C4-2B (cell line): Measurements from ENCODE around the gene RAB1A.

Experiments
- H3K27ac ChIP-seq: fragments of 450-650 bp; 2 replicates; pipeline ENCODE4 v1.5.1; 2017
- ZFX ChIP-seq: fragments of 450-650 bp; IDR thresholded peaks from 2 replicates; pipeline ENCODE4 v1.6.1; 2017
- TF ChIP-seq, protein P1 (sequence below): fragments of 450-650 bp; conservative IDR thresholded peaks from 2 replicates; pipeline ENCODE4 v1.5.1; 2017; ENCODE audit warnings: mild to moderate bottlenecking

Gene RAB1A

DNA sequence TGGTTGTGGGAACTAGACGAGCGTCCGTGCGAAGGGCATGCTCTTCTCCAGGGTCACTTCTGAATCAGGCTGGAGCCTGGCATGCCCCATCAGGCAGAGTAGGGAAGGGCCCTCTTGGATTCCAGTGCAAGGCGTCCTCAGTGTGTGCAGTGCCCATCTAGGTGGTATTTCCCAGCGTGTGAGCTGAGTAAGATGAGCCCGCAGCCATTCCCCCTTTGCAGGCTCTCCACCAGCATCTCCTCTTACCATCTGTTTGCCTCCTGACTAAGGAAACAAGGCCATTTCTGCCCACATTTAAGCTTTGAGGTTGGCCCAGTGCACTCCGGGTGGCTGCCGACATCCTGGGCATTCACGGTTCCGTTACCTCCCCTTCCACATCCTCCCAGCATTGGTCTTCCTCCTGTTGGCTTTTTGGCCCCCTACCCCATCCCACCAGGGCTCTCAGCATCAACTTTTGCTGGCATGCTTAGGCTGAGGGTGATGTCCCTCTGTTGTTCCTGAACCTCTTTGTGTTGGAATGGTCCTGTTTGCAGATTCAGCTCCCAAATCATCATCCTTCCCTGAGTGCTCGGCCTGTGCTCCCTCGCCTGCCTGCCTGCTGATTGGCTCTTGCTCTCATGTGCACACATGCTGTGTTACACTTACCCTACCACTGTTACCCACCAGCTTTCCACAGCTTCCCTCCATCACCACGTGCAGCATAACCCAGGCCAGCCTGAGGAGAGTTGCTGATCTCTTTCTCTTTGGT is 61.9 kb downstream of the RAB1A start:
- no peak overlapping the region for H3K27ac ChIP-seq
- TF ChIP-seq, protein P1, sequence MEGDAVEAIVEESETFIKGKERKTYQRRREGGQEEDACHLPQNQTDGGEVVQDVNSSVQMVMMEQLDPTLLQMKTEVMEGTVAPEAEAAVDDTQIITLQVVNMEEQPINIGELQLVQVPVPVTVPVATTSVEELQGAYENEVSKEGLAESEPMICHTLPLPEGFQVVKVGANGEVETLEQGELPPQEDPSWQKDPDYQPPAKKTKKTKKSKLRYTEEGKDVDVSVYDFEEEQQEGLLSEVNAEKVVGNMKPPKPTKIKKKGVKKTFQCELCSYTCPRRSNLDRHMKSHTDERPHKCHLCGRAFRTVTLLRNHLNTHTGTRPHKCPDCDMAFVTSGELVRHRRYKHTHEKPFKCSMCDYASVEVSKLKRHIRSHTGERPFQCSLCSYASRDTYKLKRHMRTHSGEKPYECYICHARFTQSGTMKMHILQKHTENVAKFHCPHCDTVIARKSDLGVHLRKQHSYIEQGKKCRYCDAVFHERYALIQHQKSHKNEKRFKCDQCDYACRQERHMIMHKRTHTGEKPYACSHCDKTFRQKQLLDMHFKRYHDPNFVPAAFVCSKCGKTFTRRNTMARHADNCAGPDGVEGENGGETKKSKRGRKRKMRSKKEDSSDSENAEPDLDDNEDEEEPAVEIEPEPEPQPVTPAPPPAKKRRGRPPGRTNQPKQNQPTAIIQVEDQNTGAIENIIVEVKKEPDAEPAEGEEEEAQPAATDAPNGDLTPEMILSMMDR = no peak
- TF ChIP-seq ZFX = no peak

DNA sequence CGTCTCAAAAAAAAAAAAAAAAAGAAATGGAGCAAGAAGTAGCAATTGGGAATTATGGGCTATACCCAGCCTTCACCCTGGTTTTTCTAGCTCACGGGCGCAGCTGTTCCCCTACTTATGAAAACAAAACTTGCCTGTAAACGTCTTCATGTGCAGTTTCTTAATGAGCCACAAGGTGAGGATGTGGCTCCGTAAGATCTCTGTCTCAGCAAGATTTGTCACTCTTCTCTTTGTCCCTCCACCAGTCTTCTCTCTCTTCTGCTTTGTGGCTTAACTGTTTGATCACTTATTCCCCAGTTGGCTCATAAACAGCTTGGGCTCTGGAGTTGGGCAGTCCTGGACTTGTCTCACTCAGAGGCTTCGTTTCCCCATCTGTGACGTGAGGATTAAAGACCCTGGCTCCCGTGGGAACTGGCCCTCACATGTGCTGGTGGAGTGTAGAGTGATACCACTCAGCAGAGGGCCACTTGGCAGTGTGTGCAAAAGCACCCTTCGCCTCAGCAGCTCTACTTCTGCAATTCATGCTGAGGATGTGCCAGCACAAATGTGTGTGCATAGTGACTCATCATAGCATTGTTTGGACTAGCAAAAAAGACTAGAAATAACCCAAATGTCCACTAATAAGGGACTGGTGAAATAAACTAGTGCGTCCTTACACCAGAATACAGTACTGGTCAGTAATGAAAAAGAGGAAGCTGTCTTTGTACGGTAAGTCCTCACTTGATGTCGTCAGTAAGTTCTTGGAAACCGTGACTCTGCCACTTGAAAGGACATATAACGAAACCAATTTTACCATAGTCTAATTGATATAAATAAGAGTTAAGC is 65.0 kb downstream of the RAB1A start:
- no peak for TF ChIP-seq ZFX
- TF ChIP-seq, protein P1 = peak; percentile 66
- H3K27ac ChIP-seq = no peak overlapping the region

DNA sequence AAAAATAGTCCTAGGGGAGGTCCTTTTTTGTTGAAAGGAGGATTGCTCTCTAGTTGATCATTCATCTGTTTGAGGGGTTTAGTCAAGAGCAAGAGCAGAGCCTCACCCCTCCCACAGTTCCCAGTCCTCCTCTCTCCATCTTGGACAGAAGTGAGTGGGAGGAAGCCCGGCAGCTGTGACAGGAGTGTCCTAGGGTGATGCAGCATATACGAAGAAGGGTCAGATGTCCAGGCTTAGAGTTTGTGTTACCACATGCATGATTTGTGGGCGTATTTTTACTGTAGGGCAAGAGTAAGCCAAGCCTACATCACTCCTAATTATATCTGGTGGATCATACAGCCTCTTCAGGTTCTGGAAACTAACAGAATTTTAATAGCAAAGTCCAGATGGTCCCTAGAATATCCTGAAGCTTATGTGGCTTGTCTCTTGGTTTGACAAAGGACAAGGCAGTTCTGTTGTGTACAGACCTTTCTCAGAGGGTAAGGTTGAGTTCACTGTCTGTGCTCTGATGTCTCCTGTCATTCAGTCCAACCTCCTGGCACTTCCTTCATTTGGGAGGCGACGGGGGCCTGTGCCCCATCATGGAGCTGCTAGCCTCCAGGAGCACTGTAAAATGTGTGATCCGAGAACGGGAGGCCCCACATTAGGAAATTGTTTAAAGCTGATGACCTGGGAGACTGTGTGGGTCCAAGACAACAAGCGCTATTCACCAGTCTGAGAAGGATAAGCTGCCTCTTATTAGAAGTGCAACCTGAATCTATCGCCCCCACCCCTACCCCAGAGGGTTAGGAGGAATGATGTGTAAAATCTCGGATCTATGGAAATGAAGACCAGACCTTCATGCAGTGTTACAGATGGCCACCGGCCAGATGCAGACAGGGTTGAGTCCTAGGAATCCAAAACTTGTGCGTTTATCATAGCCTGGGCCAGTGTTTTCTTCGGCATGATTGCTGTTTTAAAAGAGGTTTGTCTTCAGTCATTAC is 66.8 kb downstream of the RAB1A start:
- TF ChIP-seq, protein P1 = no peak
- TF ChIP-seq ZFX = no peak
- H3K27ac ChIP-seq = no peak overlapping the region

- TF ChIP-seq, protein P1 = no peak
- no peak overlapping the region for H3K27ac ChIP-seq
Observed at GRCh38 chr2:65061910-65062339, 68.0 kb downstream of the RAB1A start.

DNA sequence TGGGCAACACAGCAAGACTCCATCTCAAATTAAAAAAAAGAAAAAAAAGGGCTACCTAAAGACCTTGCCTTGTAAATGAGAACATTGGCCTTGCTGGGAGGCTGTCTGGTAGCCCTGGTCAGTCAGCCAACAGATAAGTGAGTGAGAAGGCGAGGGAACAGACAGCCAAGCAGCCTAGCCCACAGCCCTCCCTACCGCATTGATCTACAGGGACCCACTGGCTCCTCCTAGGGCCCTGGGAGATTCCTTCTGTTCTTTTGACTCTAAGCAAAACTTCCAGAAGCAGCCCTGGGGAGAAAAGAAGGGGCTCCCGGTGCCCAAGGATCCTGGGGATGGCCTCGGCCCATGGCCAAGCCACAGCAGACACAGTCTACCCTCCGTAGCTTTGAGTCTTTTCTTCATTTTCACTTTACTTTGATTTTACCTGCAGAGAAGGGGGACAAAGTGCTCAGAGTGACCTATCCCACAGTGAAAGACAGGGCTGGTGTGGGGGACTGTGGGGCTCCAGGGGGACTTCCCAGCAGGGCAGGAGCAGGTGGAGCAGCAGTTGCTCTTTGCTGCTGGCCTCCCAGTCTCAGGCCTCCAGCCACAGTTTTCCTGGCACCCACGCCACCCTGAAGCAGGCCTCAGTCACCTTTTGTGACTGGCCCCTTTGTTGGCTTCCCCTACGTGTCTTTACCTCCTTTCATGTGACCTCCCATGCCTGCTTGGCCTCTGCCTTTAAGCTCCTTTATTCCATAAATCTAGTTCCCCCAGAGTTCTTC is 68.6 kb downstream of the RAB1A start:
- no peak overlapping the region for H3K27ac ChIP-seq
- TF ChIP-seq ZFX = no peak
- TF ChIP-seq, protein P1 = no peak

- TF ChIP-seq, protein P1 = no peak
- TF ChIP-seq ZFX = no peak
- H3K27ac ChIP-seq = no peak overlapping the region
Observed at GRCh38 chr2:65059071-65059470, 70.8 kb downstream of the RAB1A start.
